B cell (primary cell): ENCODE data around the gene FXYD1. TPM values are rescaled to one million over a fixed set of nuclear protein-coding genes. Genes with fewer than 3 reads are reported as not detected.

Experiments used
- ATAC-seq: fragments of 200-7000 bp; cut with Tn5 transposase; one replicate; pipeline ENCODE4 v1.10.0; 2021; ENCODE audit warnings: low read depth, mild to moderate bottlenecking, moderate number of reproducible peaks, moderate library complexity
- CTCF ChIA-PET: fragments of 350-600 bp; sonication (Branson Sonifier 250); formaldehyde crosslinking; loops from one replicate; lab custom pipeline; 2021; ENCODE audit warnings: antibody characterized with exemption, inconsistent platforms; lab: Charles Lee
- POLR2A ChIA-PET: fragments of 350-600 bp; sonication (Branson Sonifier 250); formaldehyde crosslinking; loops from one replicate; lab custom pipeline; 2021; ENCODE audit warnings: antibody characterized with exemption; lab: Charles Lee
- DNase-seq: peaks from one replicate; pipeline ENCODE4 v3.0.0; 2013
- H2AFZ ChIP-seq: 2 replicates; pipeline ENCODE4 v1.6.1; 2012; ENCODE audit warnings: mild to moderate bottlenecking, low read depth, low read length; ENCODE audit not compliant: insufficient read depth, poor library complexity, severe bottlenecking
- H3K27ac ChIP-seq, 2 donors: 1 replicate in 1 of 2; 2 replicates in 1 of 2; pipeline ENCODE4 v1.5.1; 2012 to 2013; ENCODE audit warnings: low read length in 2 of 2, mild to moderate bottlenecking in 2 of 2, moderate library complexity in 1 of 2
- H3K27me3 ChIP-seq, 4 experiments: fragments of 200-600 bp in 1 of 4; sonication (generic) in 1 of 4; replicated peaks in 1 of 4; 1 replicate in 2 of 4; 2 replicates in 2 of 4; pipeline versions ENCODE4 v1.6.1 to v1.7.0; 2013 to 2016; ENCODE audit warnings: low read length in 3 of 4, mild to moderate bottlenecking in 2 of 4, mixed read lengths in 1 of 4, moderate library complexity in 1 of 4; ENCODE audit not compliant: insufficient read depth in 4 of 4, control insufficient read depth in 3 of 4; ENCODE audit errors: control extremely low read depth in 1 of 4
- H3K36me3 ChIP-seq, 2 experiments: replicated peaks in 1 of 2; 1 replicate in 1 of 2; 2 replicates in 1 of 2; pipeline versions ENCODE4 v1.6.1 to v1.7.1; 2013; ENCODE audit warnings: low read length in 1 of 2; ENCODE audit not compliant: insufficient read depth in 2 of 2, control insufficient read depth in 1 of 2; ENCODE audit errors: control extremely low read depth in 1 of 2, extremely low read depth in 1 of 2
- H3K4me1 ChIP-seq, 2 donors: fragments of 200-600 bp in 1 of 2; sonication (generic) in 1 of 2; 1 replicate in 1 of 2; 2 replicates in 1 of 2; pipeline versions ENCODE4 v1.5.1 to v1.6.1; 2013 to 2017; ENCODE audit warnings: low read length in 2 of 2; ENCODE audit not compliant: control insufficient read depth in 2 of 2, insufficient read depth in 2 of 2
- H3K4me2 ChIP-seq: replicated peaks from 2 replicates; pipeline ENCODE3; 2012; ENCODE audit warnings: mild to moderate bottlenecking, low read depth, low read length; ENCODE audit not compliant: poor library complexity, severe bottlenecking
- H3K4me3 ChIP-seq, 5 experiments: fragments of 200-600 bp in 1 of 5; sonication (generic) in 1 of 5; 1 replicate in 3 of 5; 2 replicates in 2 of 5; pipeline versions ENCODE4 v1.5.1 to v1.7.0; 2011 to 2016; ENCODE audit warnings: low read length in 4 of 5, mild to moderate bottlenecking in 4 of 5, low read depth in 2 of 5, control low read depth in 1 of 5, moderate library complexity in 1 of 5; ENCODE audit not compliant: insufficient read depth in 1 of 5; ENCODE audit errors: control extremely low read depth in 1 of 5, extremely low read depth in 1 of 5
- H3K79me2 ChIP-seq: fragments of 200-600 bp; sonication (generic); one replicate; pipeline ENCODE4 v1.6.0; 2016; ENCODE audit warnings: low read length; ENCODE audit not compliant: control insufficient read depth, insufficient read depth
- H3K9ac ChIP-seq: fragments of 200-600 bp; sonication (generic); 2 replicates; pipeline ENCODE4 v1.6.1; 2017; ENCODE audit warnings: mild to moderate bottlenecking, low read length, moderate library complexity
- H3K9me3 ChIP-seq, 3 donors: one replicate each; pipeline versions ENCODE4 v1.6.1 to v1.7.1; 2013; ENCODE audit warnings: low read length in 2 of 3; ENCODE audit not compliant: control insufficient read depth in 2 of 3, insufficient read depth in 1 of 3; ENCODE audit errors: control extremely low read depth in 1 of 3
- H4K20me1 ChIP-seq: 2 replicates; pipeline ENCODE4 v1.6.0; 2012; ENCODE audit warnings: mild to moderate bottlenecking, low read length; ENCODE audit not compliant: insufficient read depth, control insufficient read depth, poor library complexity, severe bottlenecking
- H3K27ac Mint-ChIP-seq: one replicate; pipeline ENCODE4 v1.8.0; 2021; ENCODE audit warnings: mixed read lengths
- H3K27me3 Mint-ChIP-seq: one replicate; pipeline ENCODE4 v1.8.0; 2021; ENCODE audit warnings: mixed read lengths
- H3K4me1 Mint-ChIP-seq: one replicate; pipeline ENCODE4 v1.8.0; 2021; ENCODE audit warnings: mixed read lengths
- H3K4me3 Mint-ChIP-seq: one replicate; pipeline ENCODE4 v1.8.0; 2021; ENCODE audit warnings: mixed read lengths
- H3K9me3 Mint-ChIP-seq: one replicate; pipeline ENCODE4 v1.8.0; 2022; ENCODE audit warnings: mixed read lengths; ENCODE audit not compliant: insufficient read depth
- CTCF ChIP-seq: fragments of 200-600 bp; IDR thresholded peaks from one replicate; pipeline ENCODE4 v1.8.0; 2022; ENCODE audit warnings: antibody characterized with exemption, mild to moderate bottlenecking
- EZH2 ChIP-seq: IDR thresholded peaks from 2 replicates; pipeline ENCODE4 v1.6.1; 2012; ENCODE audit warnings: borderline replicate concordance, low read depth, mild to moderate bottlenecking, moderate library complexity, low read length; ENCODE audit not compliant: insufficient read depth, poor library complexity, severe bottlenecking
- WGBS: methylation state at CpG from one replicate; pipeline ENCODE4 v1.1.5; 2013; ENCODE audit warnings: missing lambda C conversion rate; ENCODE audit not compliant: insufficient coverage; 5-methylcytosine and 5-hydroxymethylcytosine counted together
- intact Hi-C: fragments of 100-400 bp; cut with micrococcal nuclease; formaldehyde crosslinking; loops from one replicate; pipeline ENCODE4 v1.10.0; 2022
- polyA plus RNA-seq: library from polyadenylated mRNA; depleted of rRNA; stranded (reverse); fragments of >200 nt; gene quantifications from 2 replicates; pipeline ENCODE4 v1.2.3, GENCODE V29; 2012
- total RNA-seq, 2 donors: library from RNA; stranded (reverse); fragments of 120-200 nt in 1 of 2; gene quantifications; 1 replicate in 1 of 2; 2 replicates in 1 of 2; pipeline versions ENCODE4 v1.2.3 to v1.2.4, GENCODE V29; 2013 to 2022

FXYD1 gene
- total and polyA plus RNA-seq, 2 donors (not counting 1 experiment from before 2014, with no cell fraction given) = 3.1 to 4.7 TPM

GRCh38 chr19:35117116-35117515 is 21.5 kb upstream of the FXYD1 start:
- TF ChIP-seq CTCF = no peak
- TF ChIP-seq EZH2 = no peak
- Mint-ChIP-seq H3K27me3 (peaks cover 3% of the 10 kb centered on the region), H3K27ac (no peak overlapping the region), H3K4me3 (no peak overlapping the region), H3K4me1 (peaks cover 8% of the 10 kb centered on the region), H3K9me3 (no peaks in the 10 kb centered on the region)
- Histone ChIP-seq H3K4me1 (peaks cover 7 to 9% of the 10 kb centered on the region in 2 donors), H3K79me2 (no peaks in the 10 kb centered on the region), H3K9ac (no peak overlapping the region), H2AFZ (no peak overlapping the region), H3K36me3 (no peaks in the 10 kb centered on the region), H3K4me2 (no peak overlapping the region), H4K20me1 (no peaks in the 10 kb centered on the region), H3K27me3 (peaks cover 0 to 18% (median 2%) of the 10 kb centered on the region in 4 experiments), H3K27ac (no peak overlapping the region), H3K4me3 (no peak overlapping the region), H3K9me3 (peaks cover 0 to 4% (median 0%) of the 10 kb centered on the region in 3 donors)
- DNase-seq (no peak), ATAC-seq (no peak)
- WGBS = 91% methylated on average over 6 of the region's 8 CpGs
- intact Hi-C loops = no loop called here
- ChIA-PET POLR2A (no interaction called here), CTCF (interaction anchor here (0.9 to 4.5 kb wide), 7 partner anchors 10 to 52 kb away, joined by 3 to 31 read pairs (median 3); partner anchors contain the start of gene LGI4)

DNA sequence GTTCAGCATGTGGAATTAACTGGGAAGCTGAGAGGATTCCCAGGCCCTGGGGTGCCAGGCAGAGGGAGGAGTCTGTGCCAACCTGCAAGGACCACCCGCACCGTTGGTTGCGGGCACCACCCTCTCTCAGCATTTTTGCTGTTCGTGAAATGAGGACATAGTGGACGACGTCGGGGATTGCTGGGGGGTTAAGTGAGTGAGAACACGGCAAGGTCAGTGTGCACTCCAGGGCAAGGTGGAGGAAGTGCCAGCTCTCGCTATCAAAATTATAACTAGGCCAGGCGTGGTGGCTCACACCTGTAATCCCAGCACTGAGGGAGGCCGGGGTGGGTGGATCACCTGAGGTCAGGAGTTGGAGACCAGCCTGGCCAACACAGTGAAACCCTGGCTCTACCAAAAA is 20.8 kb upstream of the FXYD1 start:
- H2AFZ ChIP-seq = no peak overlapping the region
- H3K9ac ChIP-seq = no peak overlapping the region
- no peaks in the 10 kb centered on the region for H3K79me2 ChIP-seq
- H3K27me3 Mint-ChIP-seq = peaks cover 3% of the 10 kb centered on the region
- ATAC-seq = no peak
- no peak overlapping the region for H3K4me3 Mint-ChIP-seq
- intact Hi-C loops = no loop called here
- peaks cover 0 to 18% (median 2%) of the 10 kb centered on the region in 4 experiments for H3K27me3 ChIP-seq
- TF ChIP-seq CTCF (no peak), EZH2 (no peak)
- H3K4me3 ChIP-seq = no peak overlapping the region
- H3K27ac ChIP-seq = no peak overlapping the region
- 80% methylated on average over 11 of the region's 11 CpGs for WGBS
- ChIA-PET CTCF (interaction anchor here (0.9 to 4.5 kb wide), 5 partner anchors 11 to 51 kb away, joined by 3 to 31 read pairs (median 3); partner anchors contain the start of gene LGI4), POLR2A (no interaction called here)
- H3K36me3 ChIP-seq = no peaks in the 10 kb centered on the region
- H3K27ac Mint-ChIP-seq = no peak overlapping the region
- peaks cover 0 to 4% (median 0%) of the 10 kb centered on the region in 3 donors for H3K9me3 ChIP-seq
- peaks cover 7 to 9% of the 10 kb centered on the region in 2 donors for H3K4me1 ChIP-seq
- H3K9me3 Mint-ChIP-seq = no peaks in the 10 kb centered on the region
- no peak for DNase-seq
- peaks cover 8% of the 10 kb centered on the region for H3K4me1 Mint-ChIP-seq
- H4K20me1 ChIP-seq = no peaks in the 10 kb centered on the region
- H3K4me2 ChIP-seq = no peak overlapping the region
